GM19438 (cell line): Measurements from ENCODE around the gene NDUFS6.
A peak's percentile ranks its signal among the peaks of the same experiment; 100 is the strongest.

Source experiments
- ATAC-seq: cut with Tn5 transposase; IDR thresholded peaks from one replicate; pipeline ENCODE4 v1.9.1; 2021; ENCODE audit warnings: low read depth; ENCODE audit not compliant: unreplicated experiment

NDUFS6 gene

GRCh38 chr5:1801222-1801966 is at the start of gene NDUFS6:
Gene NDUFS6 (plus strand): TSS chr5:1801407. CDS start chr5:1801418, 11 bp downstream.
- ATAC-seq: peak; percentile 54

DNA sequence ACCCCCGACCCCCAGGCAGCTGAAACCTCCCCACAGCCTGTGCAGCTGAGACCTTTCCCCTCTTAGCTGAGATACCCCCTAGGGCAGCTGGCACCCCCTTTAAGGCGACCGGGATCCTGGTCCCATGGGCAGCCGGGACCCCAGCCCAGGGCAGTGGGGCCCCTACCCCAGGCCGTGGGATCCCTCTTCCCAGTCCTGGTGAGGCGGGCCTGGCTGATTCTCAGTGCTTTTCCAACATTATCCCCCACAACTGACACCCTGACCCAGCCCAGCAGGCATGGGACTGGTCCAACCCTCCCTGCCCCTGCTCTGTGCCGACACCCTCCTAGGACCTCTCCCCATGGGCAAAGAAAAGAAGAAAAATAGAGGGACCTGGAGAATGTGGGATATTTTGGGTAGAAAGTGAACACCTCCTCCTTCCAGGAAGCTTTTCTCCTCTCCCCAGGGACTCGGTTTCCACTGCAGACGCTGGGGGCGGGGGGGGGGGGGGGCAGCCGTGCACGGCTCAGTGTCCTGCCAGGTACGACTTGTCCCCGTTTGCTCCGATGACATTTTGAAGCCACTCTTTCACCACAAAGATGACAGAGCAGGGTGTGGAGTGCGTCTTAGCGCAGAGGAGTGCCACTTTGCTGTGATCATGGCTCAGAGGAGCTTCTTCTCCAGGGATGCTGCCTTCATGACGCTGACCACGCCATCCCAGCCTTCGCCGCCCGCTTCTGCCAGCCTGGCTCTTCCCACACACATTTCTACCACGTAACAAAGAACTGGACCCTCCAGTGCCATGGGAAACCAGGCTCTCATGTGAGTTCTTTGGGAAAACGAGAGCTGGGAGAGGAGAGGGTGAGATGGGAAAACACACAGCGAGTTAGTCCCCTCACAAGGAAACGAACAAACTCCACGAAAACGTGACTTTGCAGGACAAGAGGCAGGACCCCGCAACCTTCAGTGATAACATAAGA is 49.1 kb upstream of the NDUFS6 start:
- no peak for ATAC-seq

DNA sequence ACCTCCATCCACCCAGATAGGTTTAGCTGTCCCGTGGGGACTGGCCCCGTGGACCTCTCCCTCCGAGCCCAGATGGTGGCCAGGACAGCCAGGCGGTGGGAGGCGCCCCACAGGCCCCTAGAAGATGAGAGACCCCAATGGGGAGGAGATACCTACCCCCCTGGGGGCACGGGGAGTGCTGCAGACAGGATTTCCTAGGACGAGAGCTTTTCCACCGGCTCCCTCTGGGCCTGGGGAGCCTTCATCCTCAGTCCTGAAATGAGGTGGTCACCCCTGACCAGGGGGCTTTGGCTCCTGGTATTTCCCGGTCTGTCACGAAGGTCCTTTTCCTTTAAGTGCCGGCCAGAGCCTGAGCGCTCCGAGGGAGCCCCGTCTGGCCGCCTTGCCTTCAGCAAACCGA is 48.3 kb upstream of the NDUFS6 start:
- ATAC-seq: no peak

- ATAC-seq: no peak
These were observed 47.7 kb upstream of the NDUFS6 start for GRCh38 chr5:1753490-1753889.

- ATAC-seq: no peak
These were observed 46.5 kb upstream of the NDUFS6 start for GRCh38 chr5:1754531-1755220.

DNA sequence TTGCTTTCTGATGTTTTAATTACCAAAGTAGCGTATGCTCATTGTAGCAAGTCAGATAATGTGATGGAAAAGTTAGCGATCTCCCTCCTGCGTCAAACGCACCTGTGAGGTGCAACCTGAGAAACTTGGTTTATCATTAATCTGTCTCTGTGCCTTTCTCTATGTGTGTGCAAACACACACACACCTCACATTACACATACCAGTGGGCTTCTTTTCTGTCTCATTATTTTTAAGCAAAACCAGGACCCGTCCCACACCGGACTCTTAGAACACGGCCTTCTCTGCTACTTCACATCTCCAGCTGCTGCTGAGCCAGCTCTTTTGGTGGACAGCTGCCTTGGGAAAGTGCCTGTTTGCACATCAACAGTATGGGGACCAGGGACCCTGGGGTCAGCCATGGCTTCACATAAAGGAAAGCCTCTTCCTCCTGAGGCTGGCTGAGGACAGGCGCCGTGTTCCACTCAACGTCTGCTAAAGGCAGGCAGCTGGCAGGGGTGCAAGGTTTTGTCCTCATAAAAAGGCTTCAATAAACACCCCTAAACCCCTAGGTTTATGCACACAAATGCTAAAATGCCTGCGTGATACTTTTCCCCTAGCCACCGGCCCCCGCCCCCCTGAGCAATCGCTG is 45.8 kb upstream of the NDUFS6 start:
- no peak for ATAC-seq

DNA sequence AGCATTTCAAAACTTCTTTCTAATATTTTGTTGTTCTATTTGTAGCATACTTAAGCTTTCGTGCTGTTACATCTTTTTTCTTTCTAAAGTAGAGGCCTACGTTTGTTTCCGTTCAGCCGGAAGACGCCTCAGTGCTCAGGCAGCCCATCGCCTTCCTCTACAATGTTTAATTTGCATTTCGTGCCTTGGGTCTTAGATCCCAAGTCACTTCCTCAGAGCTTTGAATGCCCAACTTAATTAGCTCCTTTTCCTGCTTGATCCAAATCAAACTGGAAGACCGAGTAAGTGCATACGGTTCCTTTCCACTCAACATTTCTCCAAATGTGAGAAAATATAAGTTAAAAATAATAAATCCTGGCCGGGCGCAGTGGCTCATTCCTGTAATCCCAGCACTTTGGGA is 44.7 kb upstream of the NDUFS6 start:
- ATAC-seq: no peak

DNA sequence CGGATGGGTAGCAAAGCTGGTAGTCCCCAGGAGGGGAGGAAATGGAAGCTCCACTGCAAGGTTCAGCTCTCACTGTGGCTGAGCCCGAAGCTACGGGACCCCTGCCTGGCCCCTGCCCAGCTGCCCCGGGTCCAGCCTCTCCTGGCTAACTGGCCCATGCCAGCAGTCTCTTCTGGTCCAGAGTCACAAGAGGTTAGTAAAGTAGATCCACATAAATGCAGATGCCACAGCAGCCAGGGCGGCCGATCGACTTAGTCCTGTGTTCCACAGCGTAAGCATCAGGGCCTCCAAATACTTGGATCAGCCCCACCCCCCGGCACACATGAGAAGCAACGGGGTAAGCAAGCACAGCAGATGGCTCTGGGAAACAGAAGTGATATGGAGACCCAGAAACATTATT is 43.7 kb upstream of the NDUFS6 start:
- no peak for ATAC-seq

DNA sequence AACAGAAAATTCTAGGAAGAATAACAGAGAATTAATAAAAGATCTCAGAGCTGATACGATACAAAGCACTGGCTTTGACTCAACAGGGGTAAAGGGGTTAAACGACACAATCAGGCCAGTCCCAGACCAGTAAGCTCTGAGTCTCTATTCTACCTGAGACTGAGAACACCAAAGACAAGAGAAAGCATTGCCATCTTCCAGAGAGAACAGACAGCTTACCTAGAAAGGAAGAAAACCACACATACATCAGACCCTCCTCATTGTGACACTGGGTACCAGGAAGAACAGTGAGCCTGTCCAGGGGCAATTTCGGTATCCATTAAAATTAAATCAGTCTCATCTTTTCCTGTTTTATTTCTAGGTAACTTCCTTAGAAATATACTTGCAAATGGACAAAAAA is 42.6 kb upstream of the NDUFS6 start:
- ATAC-seq: no peak

DNA sequence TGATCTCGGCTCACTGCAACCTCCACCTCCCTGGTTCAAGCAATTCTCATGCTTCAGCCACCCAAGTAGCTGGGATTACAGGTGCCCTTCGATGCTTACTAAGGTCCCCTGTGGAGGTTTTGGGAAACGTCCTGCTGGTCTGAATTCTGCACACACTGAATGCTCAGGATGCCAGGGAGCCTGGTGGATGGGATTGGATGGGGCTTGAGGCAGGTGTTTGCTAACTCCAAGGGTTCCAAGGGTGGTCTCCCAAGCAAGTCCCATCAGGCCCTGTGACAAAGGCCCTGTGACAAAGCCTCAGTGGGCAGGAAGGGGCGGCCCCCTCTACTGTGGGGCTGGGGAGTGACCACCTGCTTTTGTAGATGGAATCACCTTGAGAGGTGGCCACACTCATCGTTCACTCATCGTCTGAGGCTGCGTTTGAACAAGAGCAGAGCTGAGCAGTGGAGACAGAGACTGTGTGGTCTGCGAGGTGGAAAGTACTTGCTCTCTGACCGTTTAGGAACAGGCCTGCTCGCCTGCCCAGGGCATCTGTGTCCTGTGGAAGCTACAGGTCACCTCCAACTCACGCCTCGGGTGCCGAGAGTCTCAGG is 41.7 kb upstream of the NDUFS6 start:
- no peak for ATAC-seq

DNA sequence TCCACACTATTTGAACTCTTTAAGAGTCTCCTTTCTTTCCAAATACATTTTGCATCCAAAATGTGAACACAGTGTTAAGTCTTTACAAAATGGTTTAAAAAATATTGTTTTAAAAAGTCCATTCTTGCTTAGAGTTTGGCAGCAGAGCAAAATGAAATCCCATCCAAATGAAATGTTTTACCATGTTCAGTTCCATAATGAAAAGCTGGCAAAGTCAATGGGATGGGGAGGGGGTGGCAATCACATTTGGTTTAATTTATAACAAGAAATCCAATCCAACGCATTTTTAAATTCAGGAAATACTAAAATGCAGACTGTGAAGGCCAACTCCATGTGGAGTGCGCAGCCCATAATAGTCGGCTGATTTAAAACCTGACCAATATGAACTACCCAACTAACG is 41.0 kb upstream of the NDUFS6 start:
- ATAC-seq: no peak

- no peak for ATAC-seq
These were observed 40.4 kb upstream of the NDUFS6 start for GRCh38 chr5:1760656-1761452.

DNA sequence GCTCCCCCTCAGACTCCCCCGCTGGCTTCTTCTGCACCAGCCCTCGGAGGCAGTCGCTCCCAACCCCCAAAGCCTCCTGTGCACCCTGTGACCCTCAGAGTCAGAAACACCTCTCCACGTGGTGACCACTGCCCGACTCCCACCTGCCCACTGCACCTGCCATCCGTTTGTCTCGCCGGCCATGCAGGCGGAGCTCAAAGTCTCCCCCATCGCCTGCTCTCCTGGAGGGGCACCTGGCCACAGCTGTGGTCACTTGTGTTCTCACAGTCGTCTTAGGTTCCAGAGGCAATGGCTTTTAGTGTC is 39.8 kb upstream of the NDUFS6 start:
- no peak for ATAC-seq

- ATAC-seq: no peak
These were observed 38.9 kb upstream of the NDUFS6 start for GRCh38 chr5:1762121-1762882.

DNA sequence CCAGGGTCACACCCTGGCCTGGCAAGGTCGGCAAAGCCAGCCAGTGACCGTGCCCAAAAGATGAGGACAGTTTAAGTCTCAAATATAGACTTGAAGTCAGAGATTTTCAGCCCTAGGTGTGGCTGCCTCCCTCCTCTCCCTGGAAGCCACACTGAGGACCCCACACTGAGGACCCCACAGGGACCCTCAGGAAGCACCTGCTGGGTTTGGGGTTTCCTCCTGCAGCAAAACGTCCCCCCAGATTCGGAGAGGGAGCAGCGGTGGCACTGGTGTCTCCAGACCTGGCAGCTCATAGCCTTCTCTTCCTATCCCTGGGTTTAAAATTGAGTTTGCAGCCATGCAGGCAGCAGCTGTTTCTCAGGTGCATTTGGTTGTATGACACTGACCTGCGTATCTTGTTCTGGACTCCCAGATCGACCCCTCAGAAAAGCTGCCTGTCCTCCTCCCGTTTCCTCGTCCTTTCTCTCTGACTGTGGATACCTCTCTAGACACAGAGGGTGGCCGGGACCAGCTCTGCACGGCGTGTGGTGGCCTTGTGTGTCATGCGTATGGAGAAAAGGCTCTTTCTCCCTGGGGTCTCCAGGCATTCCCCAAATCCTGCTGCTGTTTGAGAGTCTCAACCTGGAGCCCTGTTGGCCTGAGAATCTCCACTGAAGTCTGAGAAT is 38.2 kb upstream of the NDUFS6 start:
- no peak for ATAC-seq

DNA sequence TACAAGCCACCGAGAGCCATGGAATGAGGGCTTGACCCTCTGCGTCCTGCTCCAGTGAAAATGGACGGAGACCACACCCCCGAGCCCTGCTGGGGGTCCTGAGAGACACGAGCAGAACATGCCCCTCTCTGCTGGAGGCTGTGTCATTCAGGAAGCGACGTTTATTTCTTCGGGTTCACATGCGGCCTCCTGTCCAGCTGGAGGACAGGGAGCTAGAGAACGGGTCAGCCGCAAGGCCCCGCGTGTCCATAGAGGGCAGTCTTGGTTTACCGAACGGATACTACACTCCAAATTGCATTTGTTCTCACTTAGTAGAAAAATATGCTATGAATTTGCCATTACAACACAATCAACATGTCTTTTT is 37.7 kb upstream of the NDUFS6 start:
- ATAC-seq: no peak

- ATAC-seq: no peak
These were observed 37.1 kb upstream of the NDUFS6 start for GRCh38 chr5:1763960-1764605.

GRCh38 chr5:1764606-1764960 is 36.6 kb upstream of the NDUFS6 start:
- ATAC-seq: no peak
